C4-2B (cell line): ENCODE results near the gene NAV3.

Experiments
- ZFX ChIP-seq: fragments of 450-650 bp; IDR thresholded peaks from 2 replicates; pipeline ENCODE4 v1.6.1; 2017
- TF ChIP-seq, protein P1 (sequence below): fragments of 450-650 bp; conservative IDR thresholded peaks from 2 replicates; pipeline ENCODE4 v1.5.1; 2017; ENCODE audit warnings: mild to moderate bottlenecking

DNA sequence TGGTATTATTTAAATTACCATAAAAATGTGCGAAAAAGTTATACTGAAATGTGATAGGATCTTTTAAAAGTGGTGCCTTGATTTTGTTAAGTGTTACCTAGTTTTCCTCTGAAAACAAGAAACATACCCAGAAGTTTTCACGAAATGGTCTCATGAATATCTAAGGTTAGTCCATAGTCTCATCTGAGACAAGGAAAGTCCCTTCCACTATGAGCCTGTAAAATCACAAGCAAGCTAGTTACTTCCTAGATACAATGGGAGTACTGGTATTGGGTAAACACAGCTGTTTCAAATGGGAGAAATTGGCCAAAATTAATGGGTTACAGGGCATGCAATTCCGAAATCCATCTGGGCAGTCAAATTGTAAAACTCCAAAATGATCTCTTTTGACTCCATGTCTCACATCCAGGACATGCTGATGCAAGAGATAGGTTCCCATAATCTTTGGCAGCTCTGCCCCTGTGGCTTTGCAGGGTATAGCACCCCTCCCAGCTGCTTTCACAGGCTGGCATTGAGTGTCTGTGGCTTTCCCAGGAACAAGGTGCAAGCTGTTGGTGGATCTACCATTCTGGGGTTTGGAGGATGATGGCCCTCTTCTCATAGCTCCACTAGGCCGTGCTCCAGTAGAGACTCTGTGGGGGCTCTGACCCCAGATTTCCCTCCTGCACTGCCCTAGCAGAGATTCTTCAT is 271.4 kb downstream of the NAV3 start:
- TF ChIP-seq, protein P1, sequence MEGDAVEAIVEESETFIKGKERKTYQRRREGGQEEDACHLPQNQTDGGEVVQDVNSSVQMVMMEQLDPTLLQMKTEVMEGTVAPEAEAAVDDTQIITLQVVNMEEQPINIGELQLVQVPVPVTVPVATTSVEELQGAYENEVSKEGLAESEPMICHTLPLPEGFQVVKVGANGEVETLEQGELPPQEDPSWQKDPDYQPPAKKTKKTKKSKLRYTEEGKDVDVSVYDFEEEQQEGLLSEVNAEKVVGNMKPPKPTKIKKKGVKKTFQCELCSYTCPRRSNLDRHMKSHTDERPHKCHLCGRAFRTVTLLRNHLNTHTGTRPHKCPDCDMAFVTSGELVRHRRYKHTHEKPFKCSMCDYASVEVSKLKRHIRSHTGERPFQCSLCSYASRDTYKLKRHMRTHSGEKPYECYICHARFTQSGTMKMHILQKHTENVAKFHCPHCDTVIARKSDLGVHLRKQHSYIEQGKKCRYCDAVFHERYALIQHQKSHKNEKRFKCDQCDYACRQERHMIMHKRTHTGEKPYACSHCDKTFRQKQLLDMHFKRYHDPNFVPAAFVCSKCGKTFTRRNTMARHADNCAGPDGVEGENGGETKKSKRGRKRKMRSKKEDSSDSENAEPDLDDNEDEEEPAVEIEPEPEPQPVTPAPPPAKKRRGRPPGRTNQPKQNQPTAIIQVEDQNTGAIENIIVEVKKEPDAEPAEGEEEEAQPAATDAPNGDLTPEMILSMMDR = no peak
- no peak for TF ChIP-seq ZFX
